GM13976 (cell line): ENCODE measurements around the gene RFX2.
"Not testable (repeated sequence)": the region's sequence is repeated elsewhere in the genome, so short reads cannot be mapped to it uniquely, and the experiment has no call there.

Source experiments
- DNase-seq: peaks from one replicate; pipeline ENCODE4 v3.0.0; 2012; ENCODE audit warnings: low spot score
- CTCF ChIP-seq: IDR thresholded peaks from 2 replicates; pipeline ENCODE4 v1.5.1; 2012; ENCODE audit warnings: borderline replicate concordance, mild to moderate bottlenecking; ENCODE audit not compliant: insufficient read depth; ENCODE audit errors: extremely low read depth, missing control alignments, control extremely low read depth
- in situ Hi-C: fragments of 300-500 bp; cut with MboI; formaldehyde crosslinking; loops from one replicate; pipeline ENCODE4 v1.12.0; 2022; ENCODE audit warnings: low sequenced_read_pairs, mixed read lengths, inconsistent platforms; ENCODE audit not compliant: unreplicated experiment

RFX2 gene

GRCh38 chr19:6030214-6030507 is 80.1 kb downstream of the RFX2 start:
- no peak for TF ChIP-seq CTCF
- DNase-seq: no peak
- in situ Hi-C loops: no loop called here

- DNase-seq: no peak
- TF ChIP-seq CTCF: no peak
- in situ Hi-C loops: loop anchor here (10.0 kb wide), 1 partner anchor 222 kb away; the partner anchor contains the start of gene NRTN
These were observed 83.7 kb downstream of the RFX2 start for GRCh38 chr19:6026390-6027227.

- in situ Hi-C loops: loop anchor here (10.0 kb wide), 1 partner anchor 220 kb away; the partner anchor contains the start of gene NRTN
- not testable (repeated sequence) for DNase-seq
These were observed 85.5 kb downstream of the RFX2 start for GRCh38 chr19:6024756-6025155.

- DNase-seq: no peak
- TF ChIP-seq CTCF: no peak
- in situ Hi-C loops: loop anchor here (10.0 kb wide), 1 partner anchor 219 kb away; the partner anchor contains the start of gene NRTN
These were observed 86.4 kb downstream of the RFX2 start for GRCh38 chr19:6023936-6024335.

- in situ Hi-C loops: loop anchor here (10.0 kb wide), 1 partner anchor 218 kb away; the partner anchor contains the start of gene NRTN
- DNase-seq: no peak
- TF ChIP-seq CTCF: no peak
These were observed 87.1 kb downstream of the RFX2 start for GRCh38 chr19:6023085-6023682.

GRCh38 chr19:6022570-6023064 is 87.7 kb downstream of the RFX2 start:
- in situ Hi-C loops: loop anchor here (10.0 kb wide), 1 partner anchor 218 kb away; the partner anchor contains the start of gene NRTN
- no peak for TF ChIP-seq CTCF

More at GRCh38 chr19:6022570-6023064, 87.7 kb downstream of the RFX2 start:
- no peak for DNase-seq
